Left ventricle myocardium inferior (tissue), 1 donor: ENCODE measurements around the gene GSE1. TPM values are rescaled to one million over a fixed set of nuclear protein-coding genes. Genes with fewer than 3 reads are reported as not detected.

Experiments
- DNase-seq: peaks from one replicate; pipeline ENCODE4 v3.0.0-alpha.2; 2020
- H3K27ac ChIP-seq: fragments of 200-600 bp; replicated peaks from 2 replicates; pipeline ENCODE4 v1.8.0; 2021
- H3K27me3 ChIP-seq: fragments of 200-600 bp; 2 replicates; pipeline ENCODE4 v1.8.0; 2021; ENCODE audit warnings: low read depth
- H3K36me3 ChIP-seq: fragments of 200-600 bp; 2 replicates; pipeline ENCODE4 v1.8.0; 2021
- H3K4me1 ChIP-seq: fragments of 200-600 bp; 2 replicates; pipeline ENCODE4 v1.8.0; 2021
- H3K4me3 ChIP-seq: fragments of 200-600 bp; 2 replicates; pipeline ENCODE4 v1.8.0; 2021; ENCODE audit warnings: mild to moderate bottlenecking, moderate library complexity
- H3K9me3 ChIP-seq: fragments of 200-600 bp; replicated peaks from 2 replicates; pipeline ENCODE4 v1.8.0; 2021
- intact Hi-C: fragments of 100-400 bp; cut with micrococcal nuclease; formaldehyde crosslinking; loops from one replicate; pipeline ENCODE4 v1.11.0; 2022
- total RNA-seq: library from RNA; stranded (reverse); fragmentation: NEBNext Ultra II Directional; extraction: Animal tissue kit (Norgen Biotek cat#: 25700); gene quantifications from one replicate; pipeline ENCODE4 v1.2.1, GENCODE V29; 2021
- TF ChIP-seq, protein P1 (sequence below): fragments of 200-600 bp; IDR thresholded peaks from 2 replicates; pipeline ENCODE4 v1.8.0; 2021; ENCODE audit warnings: antibody characterized with exemption, mild to moderate bottlenecking, borderline replicate concordance
- donor health status: DM: no; HTN: yes; CAD: no; lungs with severe emphysema.

GSE1 gene
- total RNA-seq, 1 donor from 2014 or later, result 34.2 TPM

DNA sequence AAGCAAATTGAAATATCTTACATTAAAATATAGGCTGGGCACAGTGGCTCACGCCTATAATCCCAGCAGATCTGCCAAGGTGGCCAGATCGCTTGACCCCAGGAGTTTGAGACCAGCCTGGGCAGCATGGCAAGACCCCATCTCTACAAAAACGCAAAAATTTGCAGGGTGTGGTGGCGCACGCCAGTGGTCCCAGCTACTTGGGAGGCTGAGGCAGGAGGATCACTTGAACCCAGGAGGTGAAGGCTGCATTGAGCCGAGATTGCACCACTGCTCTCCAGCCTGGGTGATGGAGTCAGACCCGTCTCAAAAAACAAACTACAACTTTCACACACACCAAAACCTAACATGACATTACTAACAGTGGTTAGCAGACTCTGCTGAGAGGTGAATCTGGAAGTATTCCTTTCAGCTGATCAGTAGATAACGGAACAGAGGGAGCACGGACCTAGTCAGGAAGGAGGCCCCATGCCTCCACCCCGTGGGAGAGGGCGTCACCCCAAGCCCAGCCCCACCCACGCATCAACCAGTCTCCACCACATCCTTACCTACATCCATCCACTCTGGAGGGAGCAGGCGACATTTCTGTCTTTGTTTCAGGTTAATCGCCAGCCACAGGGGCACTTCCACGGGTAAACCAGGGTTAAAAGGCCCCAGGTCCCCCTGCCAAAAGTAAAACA, 73.9 kb downstream of the GSE1 start:
- H3K27ac ChIP-seq, result no peak overlapping the region
- H3K27me3 ChIP-seq, result peaks cover under 1% of the 10 kb centered on the region
- no peaks in the 10 kb centered on the region for H3K36me3 ChIP-seq
- no peaks in the 10 kb centered on the region for H3K9me3 ChIP-seq
- DNase-seq, result no peak
- H3K4me1 ChIP-seq, result peaks cover 15% of the 10 kb centered on the region
- no peak overlapping the region for H3K4me3 ChIP-seq
- intact Hi-C loops, result no loop called here
- TF ChIP-seq, protein P1, sequence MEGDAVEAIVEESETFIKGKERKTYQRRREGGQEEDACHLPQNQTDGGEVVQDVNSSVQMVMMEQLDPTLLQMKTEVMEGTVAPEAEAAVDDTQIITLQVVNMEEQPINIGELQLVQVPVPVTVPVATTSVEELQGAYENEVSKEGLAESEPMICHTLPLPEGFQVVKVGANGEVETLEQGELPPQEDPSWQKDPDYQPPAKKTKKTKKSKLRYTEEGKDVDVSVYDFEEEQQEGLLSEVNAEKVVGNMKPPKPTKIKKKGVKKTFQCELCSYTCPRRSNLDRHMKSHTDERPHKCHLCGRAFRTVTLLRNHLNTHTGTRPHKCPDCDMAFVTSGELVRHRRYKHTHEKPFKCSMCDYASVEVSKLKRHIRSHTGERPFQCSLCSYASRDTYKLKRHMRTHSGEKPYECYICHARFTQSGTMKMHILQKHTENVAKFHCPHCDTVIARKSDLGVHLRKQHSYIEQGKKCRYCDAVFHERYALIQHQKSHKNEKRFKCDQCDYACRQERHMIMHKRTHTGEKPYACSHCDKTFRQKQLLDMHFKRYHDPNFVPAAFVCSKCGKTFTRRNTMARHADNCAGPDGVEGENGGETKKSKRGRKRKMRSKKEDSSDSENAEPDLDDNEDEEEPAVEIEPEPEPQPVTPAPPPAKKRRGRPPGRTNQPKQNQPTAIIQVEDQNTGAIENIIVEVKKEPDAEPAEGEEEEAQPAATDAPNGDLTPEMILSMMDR, result no peak

DNA sequence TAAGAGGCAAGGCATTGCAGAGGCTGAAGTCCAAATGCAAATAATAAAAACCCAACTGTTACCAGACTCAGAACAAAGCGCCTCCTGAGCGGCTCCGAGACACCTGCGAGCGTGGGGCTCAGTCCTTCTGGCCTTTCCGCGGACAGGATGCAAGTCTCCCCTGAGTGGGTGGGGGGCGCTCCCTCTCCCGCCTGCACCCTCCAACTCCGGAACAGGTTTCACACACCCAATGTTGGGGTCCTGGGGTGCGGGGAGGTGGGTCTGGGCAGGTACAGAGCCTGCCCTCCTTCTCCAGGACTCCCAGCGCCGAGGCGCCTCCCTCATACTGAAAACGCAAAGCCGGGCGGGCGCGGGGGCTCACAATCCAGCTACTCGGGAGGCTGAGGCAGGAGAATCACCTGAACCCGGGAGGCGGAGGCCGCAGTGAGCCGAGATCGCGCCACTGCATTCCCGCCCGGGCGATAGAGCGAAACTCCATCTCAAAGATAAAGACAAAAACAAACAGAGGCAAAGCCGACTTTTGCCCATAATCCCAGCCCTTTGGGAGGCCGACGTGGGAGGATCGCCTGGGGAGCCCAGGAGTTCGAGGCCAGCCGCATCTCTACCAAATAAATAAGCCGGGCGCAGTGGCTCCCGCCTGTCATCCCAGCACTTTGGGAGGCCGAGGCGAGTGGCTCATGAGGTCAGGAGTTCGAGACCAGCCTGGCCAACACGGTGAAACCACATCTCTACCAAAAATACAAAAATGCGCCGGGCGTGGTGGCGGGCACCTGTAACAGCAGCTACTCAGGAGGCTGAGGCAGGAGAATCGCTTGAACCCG, 74.7 kb downstream of the GSE1 start:
- Histone ChIP-seq H3K27ac (no peak overlapping the region), H3K9me3 (no peaks in the 10 kb centered on the region)
- intact Hi-C loops, result no loop called here

DNA sequence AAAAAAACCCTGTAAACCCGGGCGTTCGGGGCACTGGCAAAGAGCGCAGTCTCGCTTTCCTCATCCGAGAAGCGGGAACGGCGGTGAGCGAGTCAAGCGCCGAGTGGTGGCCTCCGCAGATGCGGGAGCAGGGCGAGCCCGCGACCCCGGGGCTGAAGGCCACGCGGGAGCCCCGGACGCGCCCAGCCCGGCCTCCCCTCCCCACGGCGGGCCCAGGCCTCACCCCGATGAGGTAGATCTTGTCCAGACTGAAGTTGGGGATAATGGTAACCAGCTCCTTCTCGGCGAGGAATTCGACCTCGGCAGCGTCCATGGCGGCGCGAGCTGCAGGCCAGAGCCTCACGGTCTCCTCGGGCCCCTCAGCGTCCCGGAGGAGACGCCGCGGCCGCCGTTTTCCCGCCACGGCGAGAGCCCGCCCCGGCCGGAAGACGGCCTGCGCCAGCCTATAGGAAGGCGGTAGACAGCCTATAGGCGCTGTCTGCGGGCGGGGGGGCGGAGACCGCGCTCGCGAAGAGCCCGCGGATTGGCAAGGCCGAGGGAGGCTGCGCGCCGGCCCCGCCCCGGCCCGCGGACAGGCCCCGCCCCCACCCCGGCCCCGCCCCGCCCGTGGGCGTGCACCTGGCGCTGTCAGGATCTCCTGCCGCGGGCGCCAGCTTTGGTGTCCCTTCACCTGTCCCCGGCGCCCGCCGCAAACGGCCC, 75.6 kb downstream of the GSE1 start, which contains the start of gene GINS2:
TSS of gene GINS2 (minus strand) at position 369 of the 699 bp plus-strand sequence. CDS start at position 313, 56 bp downstream.
- DNase-seq, result peak; percentile 90
- Histone ChIP-seq H3K27me3 (peaks cover 11% of the 10 kb centered on the region), H3K4me1 (peaks cover 15% of the 10 kb centered on the region), H3K4me3 (peak within 1 kb of the TSS; percentile 74), H3K9me3 (no peaks in the 10 kb centered on the region), H3K36me3 (no peaks in the 10 kb centered on the region), H3K27ac (no peak within 1 kb of the TSS)
- intact Hi-C loops, result no loop called here
- TF ChIP-seq, protein P1, result no peak

More for the DNA sequence above, 74.7 kb downstream of the GSE1 start:
- Histone ChIP-seq H3K27me3 (peaks cover 6% of the 10 kb centered on the region), H3K4me3 (peak overlapping the region; percentile 74), H3K36me3 (no peaks in the 10 kb centered on the region), H3K4me1 (peaks cover 15% of the 10 kb centered on the region)
- TF ChIP-seq, protein P1, result no peak
- no peak for DNase-seq

DNA sequence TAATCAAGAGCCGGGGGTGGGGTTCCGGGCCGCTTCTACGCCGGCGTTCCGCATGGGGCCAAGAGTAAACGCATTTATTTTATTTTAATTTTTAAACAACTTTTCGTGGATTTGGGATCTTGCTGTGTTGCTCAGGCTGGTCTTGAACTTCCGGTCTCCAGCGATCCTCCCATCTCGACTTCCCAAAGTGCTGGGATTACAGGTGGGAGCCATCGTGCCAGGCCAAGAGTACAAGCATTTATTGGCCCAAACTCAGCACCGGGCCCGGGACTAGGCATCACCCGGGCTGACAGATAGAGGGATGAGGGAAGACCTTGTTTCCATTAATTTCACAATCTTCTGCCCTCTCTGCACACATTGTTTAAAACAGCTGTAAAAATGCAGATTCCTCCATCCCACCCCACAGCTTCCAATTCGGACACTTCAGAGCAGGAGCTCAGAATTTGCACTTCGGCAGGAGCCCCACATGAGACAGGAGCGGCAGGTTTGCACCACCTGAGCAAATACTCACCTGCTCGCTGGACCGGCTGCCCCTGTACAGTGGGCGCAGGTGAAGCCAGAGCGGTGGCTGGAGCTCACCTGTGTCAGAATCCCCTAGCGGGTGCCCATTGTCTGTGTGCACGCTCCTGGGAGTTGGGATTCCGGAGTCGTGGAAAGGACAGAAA, 76.3 kb downstream of the GSE1 start:
- intact Hi-C loops, result no loop called here
- Histone ChIP-seq H3K27me3 (peaks cover 15% of the 10 kb centered on the region), H3K4me3 (peak overlapping the region; percentile 74), H3K4me1 (peaks cover 15% of the 10 kb centered on the region), H3K36me3 (no peaks in the 10 kb centered on the region), H3K27ac (no peak overlapping the region), H3K9me3 (no peaks in the 10 kb centered on the region)
- TF ChIP-seq, protein P1, result no peak
- no peak for DNase-seq

DNA sequence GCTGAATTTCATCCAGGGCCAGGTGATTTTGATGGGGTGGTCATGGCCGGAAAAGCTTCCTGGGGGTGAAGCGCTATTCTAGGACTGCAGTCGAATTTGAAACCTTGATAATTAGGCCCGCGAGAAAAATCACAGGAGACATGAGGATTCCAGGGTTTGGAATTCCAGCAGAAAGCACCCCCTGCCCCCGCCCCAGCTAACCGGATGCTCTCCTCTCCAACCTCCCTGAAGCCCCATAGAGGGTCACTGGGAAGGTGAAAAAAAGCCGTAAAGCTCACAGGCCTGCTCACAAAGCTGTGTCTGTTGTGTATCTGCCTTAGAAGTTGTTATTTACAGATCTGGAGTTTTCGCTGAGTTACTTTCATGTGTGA, 76.8 kb downstream of the GSE1 start:
- TF ChIP-seq, protein P1, result no peak
- intact Hi-C loops, result no loop called here
- Histone ChIP-seq H3K9me3 (no peaks in the 10 kb centered on the region), H3K4me1 (peaks cover 15% of the 10 kb centered on the region), H3K36me3 (no peaks in the 10 kb centered on the region), H3K27me3 (peaks cover 20% of the 10 kb centered on the region), H3K4me3 (no peak overlapping the region), H3K27ac (no peak overlapping the region)
- DNase-seq, result no peak
